ENCODE results near the gene GRAMD1B.

DNA sequence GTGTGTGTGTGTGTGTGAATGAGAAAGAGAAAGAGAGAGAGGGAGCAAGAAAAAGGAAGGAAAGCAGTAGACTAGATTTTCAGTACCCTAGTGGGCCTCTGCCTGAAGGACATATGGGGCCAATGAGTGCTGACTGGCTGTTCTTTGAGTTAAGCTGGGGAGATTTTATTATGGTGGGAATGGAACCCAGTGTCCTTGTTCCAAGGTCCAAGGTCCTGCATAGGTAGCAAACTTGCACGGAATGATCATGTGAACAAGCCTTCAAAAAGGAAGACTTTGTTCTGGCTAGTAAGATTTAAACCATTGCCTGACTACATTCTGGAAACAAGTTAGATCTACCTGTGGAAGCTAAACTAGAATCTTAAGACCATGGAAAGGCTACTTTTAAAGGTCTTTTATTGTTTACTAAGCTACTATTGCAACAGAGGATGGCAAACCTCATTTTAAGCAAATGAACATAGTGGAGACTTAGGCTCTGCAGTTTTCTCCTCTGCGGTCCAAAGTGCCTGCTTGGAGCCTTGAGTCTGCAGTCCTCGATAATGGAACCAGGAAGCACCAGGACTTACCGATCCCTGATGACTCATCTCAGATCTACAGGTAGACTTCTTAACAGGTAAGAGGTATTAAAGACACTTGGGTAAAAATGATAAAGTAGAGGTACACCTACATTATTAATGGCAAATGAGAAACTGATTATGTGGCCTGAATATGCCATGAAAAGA is 10.2 kb upstream of the GRAMD1B start:
- TF ChIP-seq CTCF (IDR thresholded peaks at IDR 0.05) (no peak), POLR2AphosphoS5 (IDR thresholded peaks at IDR 0.05) (no peak), POLR2A (IDR thresholded peaks at IDR 0.05; ENCODE audit: low read depth) (no peak)
